ENCODE data around the gene MYO5B. TPM values are rescaled to one million over a fixed set of nuclear protein-coding genes. Genes with fewer than 3 reads are reported as not detected.

The MYO5B gene
- total RNA-seq, 1 experiment from 2014 or later: 25.0 TPM

DNA sequence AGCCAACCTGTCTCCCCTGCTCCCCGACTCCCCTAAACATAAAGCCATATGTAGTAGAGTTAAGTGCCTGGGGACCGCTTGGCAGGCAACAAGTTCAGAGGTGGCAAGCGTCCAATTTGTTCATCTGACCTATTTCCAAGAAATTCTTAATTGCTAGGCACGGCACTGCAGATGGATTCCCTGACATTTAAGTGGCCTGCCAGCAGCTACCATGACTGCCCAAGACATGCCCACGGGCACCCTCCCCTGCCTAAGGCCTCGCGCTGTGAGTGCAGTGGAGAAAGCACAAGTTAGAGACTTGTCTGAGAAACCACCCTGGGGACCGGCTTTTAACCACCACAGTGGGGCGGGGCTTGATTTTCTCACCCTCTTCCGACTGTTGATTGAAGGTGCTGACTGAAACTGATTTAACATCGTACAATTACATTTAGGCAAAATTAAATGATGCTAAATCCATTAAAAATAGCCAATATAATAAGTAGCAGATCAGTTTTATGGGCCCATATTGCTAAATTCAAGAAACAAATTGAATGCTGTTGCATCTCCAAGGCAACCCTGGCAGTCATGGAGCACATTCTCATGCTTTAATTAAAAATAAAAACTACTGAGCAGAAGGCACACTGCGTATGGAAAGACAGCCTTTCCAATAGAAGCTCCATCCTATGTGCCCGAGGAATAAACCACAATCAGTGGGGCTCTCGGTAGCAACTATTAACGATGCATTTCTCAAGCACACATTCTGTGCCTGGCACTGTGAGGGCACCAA is 218.0 kb downstream of the MYO5B start:
- no peak for DNase-seq (ENCODE audit: extremely low read depth, low read depth)

- no peak for DNase-seq (ENCODE audit: extremely low read depth, low read depth)
Observed at GRCh38 chr18:49976001-49976400, 218.9 kb downstream of the MYO5B start.

DNA sequence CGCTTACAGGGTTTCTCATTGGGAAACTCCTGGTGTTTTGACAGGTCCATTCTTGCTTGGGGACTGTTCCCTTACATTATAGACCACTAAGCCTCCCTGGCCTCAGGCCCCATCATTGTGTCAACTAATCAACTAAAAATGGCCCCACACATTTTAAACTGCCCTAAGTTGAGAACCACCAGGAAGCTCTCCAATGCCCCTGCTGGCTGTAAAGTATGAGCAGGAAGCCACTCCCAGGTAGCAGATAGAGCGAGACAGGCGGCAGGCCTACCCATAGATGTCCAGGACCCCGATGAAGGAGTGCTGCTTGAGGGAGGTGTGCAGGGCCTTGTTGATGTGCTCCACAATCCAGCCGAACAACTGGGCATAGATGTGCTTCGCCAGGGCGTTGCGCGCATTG is 220.9 kb downstream of the MYO5B start:
- no peak for DNase-seq (ENCODE audit: extremely low read depth, low read depth)

DNA sequence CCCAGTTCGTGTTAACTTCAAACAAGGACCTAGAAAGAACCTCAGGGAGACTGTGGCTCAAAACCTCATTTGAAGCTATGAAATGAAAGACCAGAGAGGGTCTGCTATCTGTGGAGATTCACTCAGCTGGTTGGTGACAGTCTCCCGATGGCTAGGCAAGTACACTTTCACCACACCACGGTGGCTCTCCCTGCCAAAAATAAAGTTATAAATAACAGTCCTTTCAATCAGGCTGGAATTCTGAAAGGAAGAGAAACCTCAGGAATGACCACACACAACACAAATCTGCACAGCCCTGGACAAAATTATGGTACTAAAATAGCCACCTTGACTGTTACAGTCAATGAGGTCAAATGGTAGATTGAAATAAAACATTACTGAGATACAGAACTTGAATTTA is 221.4 kb downstream of the MYO5B start:
- no peak for DNase-seq (ENCODE audit: extremely low read depth, low read depth)

DNA sequence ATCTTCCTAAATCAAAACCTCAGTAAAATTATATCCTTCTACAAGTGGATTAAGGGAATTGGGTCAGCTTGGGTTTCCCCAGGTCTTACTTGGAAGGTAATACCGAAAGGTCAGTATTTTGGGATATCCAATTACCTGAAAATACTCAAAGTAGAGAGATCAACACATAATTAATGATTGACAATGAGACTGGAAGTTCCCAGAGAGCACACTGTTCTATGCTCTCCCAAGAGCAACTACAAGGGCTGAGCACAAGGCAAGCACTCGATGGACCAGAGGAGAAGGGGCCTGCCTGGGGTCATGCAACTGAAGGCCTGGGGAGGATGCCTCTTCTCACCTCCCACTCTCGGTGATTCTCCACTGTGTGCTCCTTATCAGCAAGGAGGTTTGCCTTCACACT is 222.4 kb downstream of the MYO5B start:
- no peak for DNase-seq (ENCODE audit: extremely low read depth, low read depth)

GRCh38 chr18:49971462-49971861 is 223.5 kb downstream of the MYO5B start:
- no peak for DNase-seq (ENCODE audit: extremely low read depth, low read depth)

GRCh38 chr18:49970319-49970718 is 224.6 kb downstream of the MYO5B start:
- DNase-seq (ENCODE audit: extremely low read depth, low read depth): no peak

DNA sequence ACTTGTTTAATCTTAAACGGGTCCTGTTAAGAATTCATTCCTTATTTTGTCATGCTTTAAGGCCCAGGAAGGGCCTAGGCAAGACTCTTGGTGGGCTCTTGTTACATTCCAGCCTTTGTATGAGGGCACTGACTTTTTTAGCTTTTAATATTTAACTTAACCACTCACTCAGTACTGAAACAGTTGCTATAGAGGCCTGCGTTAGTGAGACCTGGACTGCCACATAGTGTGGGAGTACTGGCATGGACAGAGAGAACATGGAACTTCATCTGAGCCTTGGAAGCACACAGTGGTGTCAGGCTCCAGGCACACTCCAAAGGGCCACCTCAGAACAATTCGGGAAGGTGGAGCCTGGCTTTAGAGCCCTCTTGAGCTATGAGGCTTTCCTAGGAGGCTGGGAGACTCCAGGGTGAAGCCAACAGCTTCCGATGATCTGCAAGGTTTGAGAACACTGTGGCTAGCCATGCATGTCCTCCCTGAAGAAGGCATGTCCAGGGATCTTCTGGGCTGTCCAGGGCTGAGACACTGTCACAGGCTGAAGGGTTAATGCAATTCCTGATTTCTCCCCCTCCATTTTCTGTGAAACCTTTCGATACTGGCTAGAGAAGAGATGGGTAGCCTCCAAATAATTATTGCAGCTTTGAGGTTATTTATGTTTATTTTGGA is 226.2 kb downstream of the MYO5B start:
- no peak for DNase-seq (ENCODE audit: extremely low read depth, low read depth)

GRCh38 chr18:49967636-49968313 is 227.2 kb downstream of the MYO5B start:
- no peak for DNase-seq (ENCODE audit: extremely low read depth, low read depth)

DNA sequence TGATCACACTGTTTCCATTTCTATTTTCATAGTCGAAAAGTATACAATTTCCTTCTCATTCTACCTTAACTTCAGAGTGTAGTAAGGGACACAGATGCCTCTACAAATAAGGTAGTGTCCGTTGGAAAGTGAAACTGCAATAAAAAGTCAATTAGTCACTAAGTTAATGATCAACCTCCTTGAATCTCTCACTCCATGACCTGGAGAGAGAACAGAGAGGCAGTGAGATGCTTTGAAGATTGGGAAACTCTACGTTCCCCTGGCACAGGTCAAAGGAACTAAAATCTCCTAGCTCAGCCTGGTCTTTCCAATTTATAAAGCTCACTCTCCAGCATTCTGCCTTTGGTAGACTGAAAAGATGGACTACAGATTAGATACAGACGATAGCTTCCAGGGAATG is 227.8 kb downstream of the MYO5B start:
- DNase-seq (ENCODE audit: extremely low read depth, low read depth): no peak

DNA sequence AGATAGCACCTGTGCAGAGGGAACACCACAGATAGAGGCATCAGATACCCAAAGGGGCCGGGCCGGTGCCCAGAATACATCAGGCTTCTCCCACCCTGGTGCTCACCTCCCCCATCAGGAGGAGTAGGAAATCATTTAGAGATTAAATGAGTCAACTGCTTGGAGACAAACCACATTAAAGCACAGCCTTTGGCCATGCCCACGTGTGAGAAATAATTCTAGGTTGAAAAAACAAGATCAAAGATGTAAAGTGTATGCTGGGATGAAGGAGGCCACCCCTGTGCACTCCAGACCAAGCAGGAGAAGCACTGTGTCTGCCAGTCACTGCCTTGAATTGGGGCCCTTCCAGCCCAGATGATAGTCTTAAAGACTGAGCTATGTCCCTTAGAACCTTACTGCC is 228.9 kb downstream of the MYO5B start:
- no peak for DNase-seq (ENCODE audit: extremely low read depth, low read depth)

GRCh38 chr18:49963217-49963616 is 231.7 kb downstream of the MYO5B start:
- DNase-seq (ENCODE audit: extremely low read depth, low read depth): no peak

DNA sequence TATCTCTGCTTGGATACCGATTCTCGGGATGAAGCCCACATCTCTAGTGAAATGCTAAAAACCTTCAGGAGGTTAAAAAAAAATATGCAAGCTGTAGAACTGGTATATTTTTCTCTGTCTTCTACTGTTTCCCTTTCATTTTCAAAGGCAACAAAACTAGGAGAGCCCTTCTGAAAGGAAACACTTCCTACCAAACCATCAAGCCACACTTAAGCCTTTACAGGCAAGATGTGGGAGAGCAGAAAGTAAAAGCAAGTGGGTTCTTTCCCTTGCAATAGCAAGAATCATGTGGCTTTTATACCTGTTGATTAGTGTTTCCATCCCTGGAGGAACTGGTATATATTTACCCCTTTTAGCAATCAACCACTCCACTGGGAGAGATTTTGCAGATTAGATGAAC is 233.7 kb downstream of the MYO5B start:
- DNase-seq (ENCODE audit: extremely low read depth, low read depth): no peak

- DNase-seq (ENCODE audit: extremely low read depth, low read depth): no peak
Observed at GRCh38 chr18:49960376-49960775, 234.6 kb downstream of the MYO5B start.

- DNase-seq (ENCODE audit: extremely low read depth, low read depth): no peak
Observed at GRCh38 chr18:49959176-49959575, 235.8 kb downstream of the MYO5B start.

DNA sequence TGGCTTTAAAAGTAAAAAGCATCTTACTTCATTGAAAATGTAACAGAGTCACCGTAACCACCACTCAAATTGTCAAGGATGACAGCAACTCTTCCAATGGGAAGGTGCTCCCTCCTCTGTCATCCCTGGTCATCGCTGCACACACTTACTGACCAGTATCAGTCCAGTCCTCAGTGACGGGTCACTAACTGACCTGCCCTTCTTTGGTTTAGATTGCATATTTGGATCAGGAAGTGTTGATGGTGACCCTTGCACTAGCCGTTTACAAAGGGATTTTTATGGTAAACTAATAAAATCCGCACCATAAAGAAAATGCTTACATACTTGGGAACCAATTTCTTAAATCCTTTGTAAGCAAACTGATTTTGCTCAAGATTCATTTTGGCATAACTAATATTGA is 239.7 kb downstream of the MYO5B start:
- DNase-seq (ENCODE audit: extremely low read depth, low read depth): no peak

DNA sequence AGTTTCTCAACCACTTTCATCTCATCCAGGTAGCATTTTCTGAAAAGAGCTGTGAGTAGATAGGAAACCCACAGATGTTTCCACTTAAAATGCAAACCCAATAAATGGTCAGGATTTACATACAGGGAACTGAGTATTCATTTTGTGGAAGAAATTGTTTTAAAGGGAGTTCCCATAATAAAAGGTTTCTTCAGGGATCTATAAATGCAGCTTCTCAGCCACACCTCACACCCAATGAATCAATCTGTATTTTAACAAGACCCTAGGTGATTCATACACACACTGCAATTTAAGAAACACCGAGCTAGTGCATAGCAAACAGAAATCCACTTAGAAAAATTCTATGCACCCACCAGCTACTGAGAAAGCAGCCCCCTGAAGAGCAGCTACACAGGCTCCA is 241.6 kb downstream of the MYO5B start:
- DNase-seq (ENCODE audit: extremely low read depth, low read depth): no peak

- DNase-seq (ENCODE audit: extremely low read depth, low read depth): no peak
Observed at GRCh38 chr18:49949951-49950395, 245.0 kb downstream of the MYO5B start.

DNA sequence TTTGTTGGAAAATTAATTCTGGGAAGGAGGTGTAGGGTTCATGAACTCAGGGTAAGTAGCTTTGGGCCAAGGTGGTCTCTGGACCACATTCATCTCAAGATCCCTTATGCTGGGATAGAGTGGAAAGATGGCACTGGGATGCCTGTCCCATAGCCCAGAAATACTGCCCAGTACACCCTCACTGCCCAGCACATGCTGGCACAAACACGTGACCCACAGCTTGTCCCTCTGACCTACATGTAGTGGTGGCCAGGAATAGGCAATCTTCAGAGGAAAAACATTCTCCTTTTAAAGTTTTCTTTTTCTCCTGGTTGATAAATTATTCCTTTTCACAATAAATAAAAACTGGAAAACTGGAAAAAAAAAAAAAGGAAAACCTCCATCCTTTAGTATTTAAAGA is 246.0 kb downstream of the MYO5B start:
- no peak for DNase-seq (ENCODE audit: extremely low read depth, low read depth)

- DNase-seq (ENCODE audit: extremely low read depth, low read depth): no peak
Observed at GRCh38 chr18:49944663-49945062, 250.3 kb downstream of the MYO5B start.

DNA sequence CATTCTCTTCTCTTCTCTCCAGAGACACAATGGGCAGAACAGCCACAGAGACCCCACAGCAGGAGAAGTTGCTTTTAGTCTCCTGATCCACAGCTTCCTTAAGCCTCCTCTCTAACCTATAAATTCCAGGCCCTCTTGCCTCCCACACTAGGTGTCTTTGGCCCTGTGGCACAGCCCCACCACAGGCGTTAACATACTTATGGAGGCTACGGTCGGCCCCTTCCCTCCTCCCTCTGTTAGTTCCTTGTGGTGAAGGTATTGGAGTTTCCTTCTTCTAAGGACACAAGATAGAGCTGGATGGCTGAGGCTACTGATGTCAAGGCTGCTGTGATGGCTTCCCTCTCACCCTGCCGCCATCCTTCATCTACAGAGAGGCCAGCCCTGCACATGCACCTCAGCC is 258.1 kb downstream of the MYO5B start:
- DNase-seq (ENCODE audit: extremely low read depth, low read depth): no peak

- DNase-seq (ENCODE audit: extremely low read depth, low read depth): no peak
Observed at GRCh38 chr18:49935215-49935614, 259.7 kb downstream of the MYO5B start.
